Gastrocnemius medialis (tissue), 4 donors: Measurements from ENCODE around the gene ZDHHC18. TPM values are rescaled to one million over a fixed set of nuclear protein-coding genes. Genes with fewer than 3 reads are reported as not detected.

Experiments
- ATAC-seq, 2 donors: fragments of 150-250 bp; one replicate each; pipeline ENCODE4 v1.9.1; 2016
- DNase-seq, 2 donors: peaks; one replicate each; pipeline ENCODE4 v3.0.0-alpha.2; 2019
- H3K27ac ChIP-seq, 4 donors: fragments of 200-600 bp; sonication (generic); 1 replicate in 1 of 4; 2 replicates in 3 of 4; pipeline ENCODE4 v1.5.1; 2016 to 2018; ENCODE audit warnings: mild to moderate bottlenecking in 2 of 4, moderate library complexity in 1 of 4
- H3K27me3 ChIP-seq, 3 donors: fragments of 200-600 bp; sonication (generic) in 2 of 3; 1 replicate in 1 of 3; 2 replicates in 2 of 3; pipeline versions ENCODE4 v1.5.1 to v1.6.0; 2016 to 2019; ENCODE audit warnings: mild to moderate bottlenecking in 1 of 3, moderate library complexity in 1 of 3
- H3K36me3 ChIP-seq, 2 donors: fragments of 200-600 bp; sonication (generic) in 1 of 2; one replicate each; pipeline ENCODE4 v1.5.1; 2017 to 2018
- H3K4me1 ChIP-seq, 2 donors: fragments of 200-600 bp; sonication (generic) in 1 of 2; one replicate each; pipeline ENCODE4 v1.5.1; 2016 to 2017; ENCODE audit warnings: mild to moderate bottlenecking in 2 of 2
- H3K4me3 ChIP-seq, 4 donors: fragments of 200-600 bp; sonication (generic) in 3 of 4; 1 replicate in 1 of 4; 2 replicates in 3 of 4; pipeline ENCODE4 v1.5.1; 2016 to 2019; ENCODE audit warnings: mild to moderate bottlenecking in 2 of 4
- H3K9me3 ChIP-seq, 3 donors: fragments of 200-600 bp; sonication (generic) in 2 of 3; 1 replicate in 1 of 3; 2 replicates in 2 of 3; pipeline ENCODE4 v1.5.1; 2016 to 2019
- CTCF ChIP-seq, 5 experiments: fragments of 450-650 bp in 3 of 5; fragments of 200-600 bp in 2 of 5; sonication (generic) in 2 of 5; IDR thresholded peaks in 4 of 5; conservative IDR thresholded peaks in 1 of 5; 1 replicate in 4 of 5; 2 replicates in 1 of 5; pipeline ENCODE4 v1.5.1; 2016 to 2019; ENCODE audit warnings: antibody characterized with exemption in 5 of 5, mild to moderate bottlenecking in 3 of 5, moderate library complexity in 3 of 5
- POLR2A ChIP-seq, 2 donors: fragments of 450-650 bp; IDR thresholded peaks; one replicate each; pipeline ENCODE4 v1.6.1; 2017; ENCODE audit warnings: antibody characterized with exemption in 2 of 2, mild to moderate bottlenecking in 2 of 2, moderate library complexity in 2 of 2
- in situ Hi-C, 4 donors: fragments of 200-750 bp; cut with MboI; loops; one replicate each; pipeline versions ENCODE4 v1.15.0 to v1.8.0; 2017; ENCODE audit warnings: low sequenced_read_pairs in 4 of 4
- intact Hi-C: fragments of 100-400 bp; cut with DNase I; formaldehyde crosslinking; loops from one replicate; pipeline ENCODE4 v1.15.1; 2023; ENCODE audit warnings: low total_unique reads
- total RNA-seq, 4 donors: library from RNA; depleted of rRNA; stranded (reverse); fragments of >200 nt; gene quantifications; one replicate each; pipeline versions ENCODE4 v1.1.0 to v1.2.3, GENCODE V29; 2016

The ZDHHC18 gene
- total RNA-seq, 4 donors from 2014 or later, result 8.1 to 16.3 (median 12.5) TPM

GRCh38 chr1:26785611-26786436 is 40.7 kb upstream of the ZDHHC18 start:
- in situ Hi-C loops (loop anchor here (5.0 to 10.0 kb wide), 2 partner anchors 91 to 94 kb away; partner anchors contain the start of gene ARID1A (in 1 of the 4)), intact Hi-C loops (loop anchor here (2.0 kb wide), 1 partner anchor 61 kb away; no protein-coding TSS in a partner anchor)
- Histone ChIP-seq H3K4me1 (peaks cover 54 to 71% of the 10 kb centered on the region in 2 donors), H3K36me3 (peaks cover 0 to 5% of the 10 kb centered on the region in 2 donors), H3K27me3 (no peaks in the 10 kb centered on the region), H3K27ac (peak overlapping the region; percentile 93 to 99 (median 98)), H3K4me3 (no peak overlapping the region), H3K9me3 (no peaks in the 10 kb centered on the region)
- DNase-seq (no peak), ATAC-seq (no peak)
- TF ChIP-seq CTCF (IDR thresholded peaks at IDR 0.05 in 4 of 5, conservative IDR thresholded peaks at IDR 0.05 in 1 of 5), result no peak
- TF ChIP-seq POLR2A (IDR thresholded peaks at IDR 0.05), result no peak

- in situ Hi-C loops (loop anchor here (5.0 to 10.0 kb wide), 2 partner anchors 92 to 94 kb away; partner anchors contain the start of gene ARID1A (in 1 of the 4)), intact Hi-C loops (no loop called here)
- no peak for TF ChIP-seq CTCF (IDR thresholded peaks at IDR 0.05 in 4 of 5, conservative IDR thresholded peaks at IDR 0.05 in 1 of 5)
- peak; percentile 17 to 45 for TF ChIP-seq POLR2A (IDR thresholded peaks at IDR 0.05)
- Histone ChIP-seq H3K27ac (peak overlapping the region; percentile 93 to 99 (median 98)), H3K27me3 (no peaks in the 10 kb centered on the region), H3K9me3 (no peaks in the 10 kb centered on the region), H3K4me1 (peaks cover 54 to 76% of the 10 kb centered on the region in 2 donors), H3K4me3 (peak overlapping the region; percentile 69 to 87 (median 84)), H3K36me3 (peaks cover 0 to under 1% of the 10 kb centered on the region in 2 donors)
- peak; percentile 45 to 68 for DNase-seq
- peak; percentile 12 to 17 for ATAC-seq
Observed at GRCh38 chr1:26786437-26787380, 39.8 kb upstream of the ZDHHC18 start.

GRCh38 chr1:26787381-26787705 is 39.1 kb upstream of the ZDHHC18 start:
- Histone ChIP-seq H3K27me3 (no peaks in the 10 kb centered on the region), H3K4me3 (peak overlapping the region; percentile 69 to 87 (median 84)), H3K9me3 (no peaks in the 10 kb centered on the region), H3K27ac (peak overlapping the region; percentile 93 to 99 (median 98)), H3K36me3 (no peaks in the 10 kb centered on the region), H3K4me1 (peaks cover 54 to 73% of the 10 kb centered on the region in 2 donors)
- TF ChIP-seq CTCF (IDR thresholded peaks at IDR 0.05 in 4 of 5, conservative IDR thresholded peaks at IDR 0.05 in 1 of 5), result no peak
- no peak for TF ChIP-seq POLR2A (IDR thresholded peaks at IDR 0.05)
- in situ Hi-C loops, result loop anchor here (5.0 to 10.0 kb wide), 2 partner anchors 93 to 95 kb away; partner anchors contain the start of gene ARID1A (in 1 of the 4)
- peak; percentile 21 to 24 for ATAC-seq
- intact Hi-C loops, result no loop called here
- peak in 1 of 2 donors; percentile 19 for DNase-seq

GRCh38 chr1:26787706-26788514 is 38.6 kb upstream of the ZDHHC18 start, which contains the start of gene PIGV:
PIGV (plus strand) TSS chr1:26787950; CDS start chr1:26790816, 2,866 bp downstream.
- DNase-seq, result peak; percentile 68 to 81
- intact Hi-C loops, result loop anchor here (1.0 to 2.0 kb wide), 3 partner anchors 90 to 287 kb away; no protein-coding TSS in a partner anchor

More at GRCh38 chr1:26787706-26788514, 38.6 kb upstream of the ZDHHC18 start, which contains the start of gene PIGV:
- H3K4me1 ChIP-seq, result peaks cover 51 to 67% of the 10 kb centered on the region in 2 donors
- H3K4me3 ChIP-seq, result peak within 1 kb of the TSS; percentile 69 to 87 (median 84)
- in situ Hi-C loops, result loop anchor here (5.0 to 10.0 kb wide), 2 partner anchors 93 to 96 kb away; partner anchors contain the start of gene ARID1A (in 1 of the 4)
- TF ChIP-seq POLR2A (IDR thresholded peaks at IDR 0.05) (peak; percentile 78 to 84), CTCF (IDR thresholded peaks at IDR 0.05 in 4 of 5, conservative IDR thresholded peaks at IDR 0.05 in 1 of 5) (peak; percentile 23 to 40 (median 38))
- no peaks in the 10 kb centered on the region for H3K9me3 ChIP-seq
- no peaks in the 10 kb centered on the region for H3K27me3 ChIP-seq
- ATAC-seq, result peak; percentile 81 to 82
- peak within 1 kb of the TSS; percentile 93 to 99 (median 98) for H3K27ac ChIP-seq
- no peaks in the 10 kb centered on the region for H3K36me3 ChIP-seq
